ENCODE results near the gene ZC3H4.

Gene ZC3H4

DNA sequence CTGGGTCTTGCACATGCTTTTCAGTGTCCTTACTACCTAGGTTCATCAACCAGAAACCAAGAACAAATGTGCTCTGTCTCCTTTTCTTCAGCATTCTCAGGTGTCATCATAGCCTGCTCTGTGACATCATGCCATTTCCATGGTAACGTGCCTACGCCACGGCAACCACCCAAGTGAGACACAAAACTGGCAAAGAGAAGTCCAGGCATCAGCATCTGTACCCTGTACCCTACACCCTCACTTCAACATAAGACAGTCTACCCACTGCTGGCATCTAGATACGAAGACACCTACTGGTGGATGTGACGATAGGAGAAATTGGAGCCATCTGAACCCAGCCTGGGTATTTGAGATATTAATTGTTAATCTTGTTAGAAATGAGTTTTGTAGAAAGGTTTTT is 13.3 kb downstream of the ZC3H4 start:
- no peak; the same call in 2 of the 3 replicates for ATAC-seq
- no peak for TF ChIP-seq BACH2 (CRISPR knock-in tag; IDR thresholded peaks at IDR 0.05; ENCODE audit: borderline replicate concordance)
- TF ChIP-seq, protein P1, sequence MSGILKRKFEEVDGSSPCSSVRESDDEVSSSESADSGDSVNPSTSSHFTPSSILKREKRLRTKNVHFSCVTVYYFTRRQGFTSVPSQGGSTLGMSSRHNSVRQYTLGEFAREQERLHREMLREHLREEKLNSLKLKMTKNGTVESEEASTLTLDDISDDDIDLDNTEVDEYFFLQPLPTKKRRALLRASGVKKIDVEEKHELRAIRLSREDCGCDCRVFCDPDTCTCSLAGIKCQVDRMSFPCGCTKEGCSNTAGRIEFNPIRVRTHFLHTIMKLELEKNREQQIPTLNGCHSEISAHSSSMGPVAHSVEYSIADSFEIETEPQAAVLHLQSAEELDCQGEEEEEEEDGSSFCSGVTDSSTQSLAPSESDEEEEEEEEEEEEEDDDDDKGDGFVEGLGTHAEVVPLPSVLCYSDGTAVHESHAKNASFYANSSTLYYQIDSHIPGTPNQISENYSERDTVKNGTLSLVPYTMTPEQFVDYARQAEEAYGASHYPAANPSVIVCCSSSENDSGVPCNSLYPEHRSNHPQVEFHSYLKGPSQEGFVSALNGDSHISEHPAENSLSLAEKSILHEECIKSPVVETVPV (CRISPR knock-in tag; IDR thresholded peaks at IDR 0.05) = no peak
- TF ChIP-seq TOX (CRISPR knock-in tag; IDR thresholded peaks at IDR 0.05; ENCODE audit: borderline replicate concordance) = no peak
- TF ChIP-seq, protein P2, sequence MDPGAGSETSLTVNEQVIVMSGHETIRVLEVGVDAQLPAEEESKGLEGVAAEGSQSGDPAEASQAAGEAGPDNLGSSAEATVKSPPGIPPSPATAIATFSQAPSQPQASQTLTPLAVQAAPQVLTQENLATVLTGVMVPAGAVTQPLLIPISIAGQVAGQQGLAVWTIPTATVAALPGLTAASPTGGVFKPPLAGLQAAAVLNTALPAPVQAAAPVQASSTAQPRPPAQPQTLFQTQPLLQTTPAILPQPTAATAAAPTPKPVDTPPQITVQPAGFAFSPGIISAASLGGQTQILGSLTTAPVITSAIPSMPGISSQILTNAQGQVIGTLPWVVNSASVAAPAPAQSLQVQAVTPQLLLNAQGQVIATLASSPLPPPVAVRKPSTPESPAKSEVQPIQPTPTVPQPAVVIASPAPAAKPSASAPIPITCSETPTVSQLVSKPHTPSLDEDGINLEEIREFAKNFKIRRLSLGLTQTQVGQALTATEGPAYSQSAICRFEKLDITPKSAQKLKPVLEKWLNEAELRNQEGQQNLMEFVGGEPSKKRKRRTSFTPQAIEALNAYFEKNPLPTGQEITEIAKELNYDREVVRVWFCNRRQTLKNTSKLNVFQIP (CRISPR knock-in tag; IDR thresholded peaks at IDR 0.05; ENCODE audit: borderline replicate concordance, low read depth) = no peak
- TF ChIP-seq ARNTL (CRISPR knock-in tag; IDR thresholded peaks at IDR 0.05; ENCODE audit: borderline replicate concordance, low read depth) = no peak
- TF ChIP-seq ZNF565 (CRISPR knock-in tag; conservative IDR thresholded peaks at IDR 0.05; ENCODE audit: low read depth) = no peak
- TF ChIP-seq PPARA (CRISPR knock-in tag; IDR thresholded peaks at IDR 0.05; ENCODE audit: borderline replicate concordance) = no peak
- TF ChIP-seq, protein P3, sequence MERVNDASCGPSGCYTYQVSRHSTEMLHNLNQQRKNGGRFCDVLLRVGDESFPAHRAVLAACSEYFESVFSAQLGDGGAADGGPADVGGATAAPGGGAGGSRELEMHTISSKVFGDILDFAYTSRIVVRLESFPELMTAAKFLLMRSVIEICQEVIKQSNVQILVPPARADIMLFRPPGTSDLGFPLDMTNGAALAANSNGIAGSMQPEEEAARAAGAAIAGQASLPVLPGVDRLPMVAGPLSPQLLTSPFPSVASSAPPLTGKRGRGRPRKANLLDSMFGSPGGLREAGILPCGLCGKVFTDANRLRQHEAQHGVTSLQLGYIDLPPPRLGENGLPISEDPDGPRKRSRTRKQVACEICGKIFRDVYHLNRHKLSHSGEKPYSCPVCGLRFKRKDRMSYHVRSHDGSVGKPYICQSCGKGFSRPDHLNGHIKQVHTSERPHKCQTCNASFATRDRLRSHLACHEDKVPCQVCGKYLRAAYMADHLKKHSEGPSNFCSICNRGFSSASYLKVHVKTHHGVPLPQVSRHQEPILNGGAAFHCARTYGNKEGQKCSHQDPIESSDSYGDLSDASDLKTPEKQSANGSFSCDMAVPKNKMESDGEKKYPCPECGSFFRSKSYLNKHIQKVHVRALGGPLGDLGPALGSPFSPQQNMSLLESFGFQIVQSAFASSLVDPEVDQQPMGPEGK (CRISPR knock-in tag; IDR thresholded peaks at IDR 0.05; ENCODE audit: borderline replicate concordance) = no peak

DNA sequence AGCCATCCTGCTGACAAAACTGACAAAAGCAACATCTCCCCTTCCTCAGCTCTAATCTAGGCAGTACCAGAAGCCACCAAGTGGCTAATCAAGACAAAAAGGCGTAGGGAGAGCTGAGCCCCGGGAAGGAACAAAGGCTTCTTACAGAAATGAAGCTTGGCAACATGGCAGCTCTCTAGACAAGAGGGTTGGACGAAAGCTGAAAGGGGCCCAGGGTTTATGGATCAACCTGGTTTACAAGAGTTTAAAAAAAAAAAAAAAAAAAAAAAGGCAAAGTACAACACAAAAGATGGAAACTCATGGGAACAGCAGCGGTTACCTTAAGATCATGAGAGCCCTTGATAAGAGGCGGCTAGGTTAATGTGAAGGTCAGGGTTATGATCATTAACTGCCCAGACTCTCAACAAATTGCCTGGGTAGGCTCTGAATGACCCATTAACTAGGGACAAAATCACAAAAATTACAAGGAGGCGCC is 14.0 kb downstream of the ZC3H4 start:
- TF ChIP-seq, protein P3 (CRISPR knock-in tag; IDR thresholded peaks at IDR 0.05; ENCODE audit: borderline replicate concordance) = no peak
- TF ChIP-seq ZFP3 (CRISPR knock-in tag; IDR thresholded peaks at IDR 0.05) (no peak), ZNF565 (CRISPR knock-in tag; conservative IDR thresholded peaks at IDR 0.05; ENCODE audit: low read depth) (no peak), ISL1 (CRISPR knock-in tag; IDR thresholded peaks at IDR 0.05) (no peak), CSDC2 (CRISPR knock-in tag; IDR thresholded peaks at IDR 0.05) (no peak), SNAI2 (CRISPR knock-in tag; IDR thresholded peaks at IDR 0.05) (no peak), ZNF8 (CRISPR knock-in tag; IDR thresholded peaks at IDR 0.05) (no peak), TCF4 (CRISPR knock-in tag; IDR thresholded peaks at IDR 0.05; ENCODE audit: borderline replicate concordance) (no peak), OSR1 (CRISPR knock-in tag; IDR thresholded peaks at IDR 0.05) (no peak), ZFP30 (CRISPR knock-in tag; IDR thresholded peaks at IDR 0.05) (no peak), BACH2 (CRISPR knock-in tag; IDR thresholded peaks at IDR 0.05; ENCODE audit: borderline replicate concordance) (no peak), ARNTL (CRISPR knock-in tag; IDR thresholded peaks at IDR 0.05; ENCODE audit: borderline replicate concordance, low read depth) (no peak), RARB (CRISPR knock-in tag; IDR thresholded peaks at IDR 0.05) (no peak), ZC3H10 (CRISPR knock-in tag; IDR thresholded peaks at IDR 0.05) (no peak), ZNF70 (CRISPR knock-in tag; IDR thresholded peaks at IDR 0.05) (no peak)
- TF ChIP-seq, protein P4, sequence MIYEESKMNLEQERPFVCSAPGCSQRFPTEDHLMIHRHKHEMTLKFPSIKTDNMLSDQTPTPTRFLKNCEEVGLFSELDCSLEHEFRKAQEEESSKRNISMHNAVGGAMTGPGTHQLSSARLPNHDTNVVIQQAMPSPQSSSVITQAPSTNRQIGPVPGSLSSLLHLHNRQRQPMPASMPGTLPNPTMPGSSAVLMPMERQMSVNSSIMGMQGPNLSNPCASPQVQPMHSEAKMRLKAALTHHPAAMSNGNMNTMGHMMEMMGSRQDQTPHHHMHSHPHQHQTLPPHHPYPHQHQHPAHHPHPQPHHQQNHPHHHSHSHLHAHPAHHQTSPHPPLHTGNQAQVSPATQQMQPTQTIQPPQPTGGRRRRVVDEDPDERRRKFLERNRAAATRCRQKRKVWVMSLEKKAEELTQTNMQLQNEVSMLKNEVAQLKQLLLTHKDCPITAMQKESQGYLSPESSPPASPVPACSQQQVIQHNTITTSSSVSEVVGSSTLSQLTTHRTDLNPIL (CRISPR knock-in tag; IDR thresholded peaks at IDR 0.05; ENCODE audit: low read depth) = no peak
- TF ChIP-seq, protein P5, sequence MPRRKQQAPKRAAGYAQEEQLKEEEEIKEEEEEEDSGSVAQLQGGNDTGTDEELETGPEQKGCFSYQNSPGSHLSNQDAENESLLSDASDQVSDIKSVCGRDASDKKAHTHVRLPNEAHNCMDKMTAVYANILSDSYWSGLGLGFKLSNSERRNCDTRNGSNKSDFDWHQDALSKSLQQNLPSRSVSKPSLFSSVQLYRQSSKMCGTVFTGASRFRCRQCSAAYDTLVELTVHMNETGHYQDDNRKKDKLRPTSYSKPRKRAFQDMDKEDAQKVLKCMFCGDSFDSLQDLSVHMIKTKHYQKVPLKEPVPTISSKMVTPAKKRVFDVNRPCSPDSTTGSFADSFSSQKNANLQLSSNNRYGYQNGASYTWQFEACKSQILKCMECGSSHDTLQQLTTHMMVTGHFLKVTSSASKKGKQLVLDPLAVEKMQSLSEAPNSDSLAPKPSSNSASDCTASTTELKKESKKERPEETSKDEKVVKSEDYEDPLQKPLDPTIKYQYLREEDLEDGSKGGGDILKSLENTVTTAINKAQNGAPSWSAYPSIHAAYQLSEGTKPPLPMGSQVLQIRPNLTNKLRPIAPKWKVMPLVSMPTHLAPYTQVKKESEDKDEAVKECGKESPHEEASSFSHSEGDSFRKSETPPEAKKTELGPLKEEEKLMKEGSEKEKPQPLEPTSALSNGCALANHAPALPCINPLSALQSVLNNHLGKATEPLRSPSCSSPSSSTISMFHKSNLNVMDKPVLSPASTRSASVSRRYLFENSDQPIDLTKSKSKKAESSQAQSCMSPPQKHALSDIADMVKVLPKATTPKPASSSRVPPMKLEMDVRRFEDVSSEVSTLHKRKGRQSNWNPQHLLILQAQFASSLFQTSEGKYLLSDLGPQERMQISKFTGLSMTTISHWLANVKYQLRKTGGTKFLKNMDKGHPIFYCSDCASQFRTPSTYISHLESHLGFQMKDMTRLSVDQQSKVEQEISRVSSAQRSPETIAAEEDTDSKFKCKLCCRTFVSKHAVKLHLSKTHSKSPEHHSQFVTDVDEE (CRISPR knock-in tag; IDR thresholded peaks at IDR 0.05) = no peak
- TF ChIP-seq, protein P2 (CRISPR knock-in tag; IDR thresholded peaks at IDR 0.05; ENCODE audit: borderline replicate concordance, low read depth) = no peak
- no peak for ATAC-seq
